ENCODE measurements around the gene TBCK. TPM values are rescaled to one million over a fixed set of nuclear protein-coding genes. Genes with fewer than 3 reads are reported as not detected.

TBCK gene
- total RNA-seq, 2 experiments from 2014 or later, result 23.5 to 29.0 TPM

DNA sequence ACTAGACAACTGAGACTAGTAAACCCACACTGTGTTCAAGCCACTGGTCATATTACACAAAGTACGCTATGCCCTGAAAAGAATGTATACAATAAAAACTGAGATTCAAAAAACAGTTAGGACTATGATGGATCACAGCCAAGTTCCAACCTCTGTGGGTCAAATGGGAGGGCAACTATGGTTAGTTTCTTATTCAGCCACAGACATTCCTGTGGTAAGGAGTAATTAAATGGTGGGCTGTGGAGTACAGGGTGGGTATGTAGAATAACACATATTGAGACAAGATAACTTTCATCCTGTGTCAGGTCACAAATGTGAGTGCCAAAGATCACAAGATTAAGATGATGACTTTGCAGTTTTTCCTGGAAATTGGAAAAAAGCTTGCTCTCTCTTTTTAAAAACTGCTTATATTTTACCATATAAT is 253.5 kb downstream of the TBCK start:
- Mint-ChIP-seq H3K27me3 (no peaks in the 10 kb centered on the region), H3K36me3 (ENCODE audit: low read depth) (peaks cover 9% of the 10 kb centered on the region), H3K27ac (no peak overlapping the region), H3K4me1 (ENCODE audit: low read depth) (no peaks in the 10 kb centered on the region), H3K9me3 (no peaks in the 10 kb centered on the region), H3K4me3 (no peak overlapping the region)
- intact Hi-C loops (cut with DNase I, micrococcal nuclease), result no loop called here
- Histone ChIP-seq H3K4me3 (ENCODE audit: low read length) (no peak overlapping the region), H3K36me3 (ENCODE audit: insufficient read depth, low read length) (no peaks in the 10 kb centered on the region), H3K4me1 (ENCODE audit: insufficient read depth, low read length) (no peaks in the 10 kb centered on the region), H3K9me3 (ENCODE audit: control insufficient read depth in 1 of 2, insufficient read depth in 1 of 2, low read length in 2 of 2) (no peaks in the 10 kb centered on the region), H3K27me3 (ENCODE audit: control insufficient read depth in 1 of 2, insufficient read depth in 2 of 2, low read length in 2 of 2) (no peaks in the 10 kb centered on the region), H3K27ac (ENCODE audit: low read depth in 1 of 2, low read length in 2 of 2) (no peak overlapping the region)
- ChIA-PET POLR2A (no interaction called here), CTCF (no interaction called here)
- ATAC-seq (ENCODE audit: poor library complexity) (no peak), DNase-seq (no peak)
- TF ChIP-seq, protein P1, sequence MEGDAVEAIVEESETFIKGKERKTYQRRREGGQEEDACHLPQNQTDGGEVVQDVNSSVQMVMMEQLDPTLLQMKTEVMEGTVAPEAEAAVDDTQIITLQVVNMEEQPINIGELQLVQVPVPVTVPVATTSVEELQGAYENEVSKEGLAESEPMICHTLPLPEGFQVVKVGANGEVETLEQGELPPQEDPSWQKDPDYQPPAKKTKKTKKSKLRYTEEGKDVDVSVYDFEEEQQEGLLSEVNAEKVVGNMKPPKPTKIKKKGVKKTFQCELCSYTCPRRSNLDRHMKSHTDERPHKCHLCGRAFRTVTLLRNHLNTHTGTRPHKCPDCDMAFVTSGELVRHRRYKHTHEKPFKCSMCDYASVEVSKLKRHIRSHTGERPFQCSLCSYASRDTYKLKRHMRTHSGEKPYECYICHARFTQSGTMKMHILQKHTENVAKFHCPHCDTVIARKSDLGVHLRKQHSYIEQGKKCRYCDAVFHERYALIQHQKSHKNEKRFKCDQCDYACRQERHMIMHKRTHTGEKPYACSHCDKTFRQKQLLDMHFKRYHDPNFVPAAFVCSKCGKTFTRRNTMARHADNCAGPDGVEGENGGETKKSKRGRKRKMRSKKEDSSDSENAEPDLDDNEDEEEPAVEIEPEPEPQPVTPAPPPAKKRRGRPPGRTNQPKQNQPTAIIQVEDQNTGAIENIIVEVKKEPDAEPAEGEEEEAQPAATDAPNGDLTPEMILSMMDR (IDR thresholded peaks at IDR 0.05), result no peak

DNA sequence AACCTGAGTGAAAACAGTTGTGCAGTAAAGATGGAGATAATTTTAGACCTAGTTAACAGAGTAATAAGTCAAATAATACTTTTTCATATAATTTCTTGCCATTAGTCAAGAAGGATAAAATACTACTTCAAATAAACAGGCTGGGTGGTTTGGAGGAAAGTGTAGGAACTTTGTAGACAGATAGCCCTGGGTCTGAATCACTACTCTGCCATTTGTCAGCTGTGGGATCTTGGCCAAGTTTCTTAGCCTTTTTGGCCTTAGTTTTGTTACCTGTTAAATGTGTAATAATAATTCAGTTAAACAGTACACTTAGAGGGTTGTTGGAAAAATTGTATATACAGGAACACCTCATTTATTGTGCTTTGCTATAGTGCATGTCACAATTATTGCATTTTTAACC is 257.1 kb downstream of the TBCK start:
- no peak overlapping the region for H3K4me3 Mint-ChIP-seq
- no peaks in the 10 kb centered on the region for H3K4me1 Mint-ChIP-seq (ENCODE audit: low read depth)
- ATAC-seq (ENCODE audit: poor library complexity) (no peak), DNase-seq (no peak)
- H3K27me3 Mint-ChIP-seq, result no peaks in the 10 kb centered on the region
- Histone ChIP-seq H3K4me1 (ENCODE audit: insufficient read depth, low read length) (no peaks in the 10 kb centered on the region), H3K27ac (ENCODE audit: low read depth in 1 of 2, low read length in 2 of 2) (no peak overlapping the region), H3K9me3 (ENCODE audit: control insufficient read depth in 1 of 2, insufficient read depth in 1 of 2, low read length in 2 of 2) (no peaks in the 10 kb centered on the region), H3K27me3 (ENCODE audit: control insufficient read depth in 1 of 2, insufficient read depth in 2 of 2, low read length in 2 of 2) (no peaks in the 10 kb centered on the region), H3K36me3 (ENCODE audit: insufficient read depth, low read length) (no peaks in the 10 kb centered on the region), H3K4me3 (ENCODE audit: low read length) (no peak overlapping the region)
- H3K36me3 Mint-ChIP-seq (ENCODE audit: low read depth), result peaks cover 6% of the 10 kb centered on the region
- H3K9me3 Mint-ChIP-seq, result no peaks in the 10 kb centered on the region
- TF ChIP-seq, protein P1 (IDR thresholded peaks at IDR 0.05), result no peak
- no peak overlapping the region for H3K27ac Mint-ChIP-seq
- ChIA-PET POLR2A (no interaction called here), CTCF (no interaction called here)
- intact Hi-C loops (cut with DNase I, micrococcal nuclease), result no loop called here

DNA sequence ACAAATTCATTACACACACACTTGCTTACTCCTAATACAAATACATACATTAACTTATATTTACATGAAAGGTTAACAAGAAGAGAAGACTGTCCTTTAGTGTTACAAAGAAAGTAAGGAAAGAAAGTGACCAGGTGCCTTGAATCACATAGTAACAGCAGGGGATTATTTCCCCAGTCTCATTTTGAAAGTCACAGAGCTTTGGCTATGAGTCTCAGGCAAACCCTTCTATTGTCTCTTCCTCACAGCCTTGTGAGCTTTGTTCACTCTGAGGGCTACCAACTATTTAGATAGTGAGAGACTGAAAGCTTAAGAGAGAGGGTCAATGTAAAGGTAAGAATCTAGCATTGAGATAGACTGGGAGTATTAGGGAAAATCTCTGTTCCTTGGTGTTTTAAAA is 259.1 kb downstream of the TBCK start:
- TF ChIP-seq, protein P1 (IDR thresholded peaks at IDR 0.05), result no peak

More for the DNA sequence above, 259.1 kb downstream of the TBCK start:
- H3K9me3 ChIP-seq (ENCODE audit: control insufficient read depth in 1 of 2, insufficient read depth in 1 of 2, low read length in 2 of 2), result no peaks in the 10 kb centered on the region
- Mint-ChIP-seq H3K9me3 (no peaks in the 10 kb centered on the region), H3K27me3 (no peaks in the 10 kb centered on the region), H3K4me1 (ENCODE audit: low read depth) (no peaks in the 10 kb centered on the region), H3K4me3 (no peak overlapping the region), H3K27ac (no peak overlapping the region), H3K36me3 (ENCODE audit: low read depth) (peaks cover 6% of the 10 kb centered on the region)
- no peaks in the 10 kb centered on the region for H3K27me3 ChIP-seq (ENCODE audit: control insufficient read depth in 1 of 2, insufficient read depth in 2 of 2, low read length in 2 of 2)
- no peak overlapping the region for H3K4me3 ChIP-seq (ENCODE audit: low read length)
- H3K27ac ChIP-seq (ENCODE audit: low read depth in 1 of 2, low read length in 2 of 2), result no peak overlapping the region
- no peaks in the 10 kb centered on the region for H3K4me1 ChIP-seq (ENCODE audit: insufficient read depth, low read length)
- intact Hi-C loops (cut with DNase I, micrococcal nuclease), result no loop called here
- CTCF ChIA-PET, result no interaction called here
- H3K36me3 ChIP-seq (ENCODE audit: insufficient read depth, low read length), result no peaks in the 10 kb centered on the region
- ATAC-seq (ENCODE audit: poor library complexity) (no peak), DNase-seq (no peak)
- POLR2A ChIA-PET, result no interaction called here

Measured in CD4-positive, alpha-beta T cell (primary cell).